HFF-Myc (cell line): ENCODE results near the gene OR1L6.

Experiments
- DNase-seq: peaks from one replicate; pipeline ENCODE4 v3.0.0-alpha.2; 2011; ENCODE audit warnings: low read depth; ENCODE audit errors: extremely low read depth
- H3K4me3 ChIP-seq: replicated peaks from 2 replicates; pipeline ENCODE4 v1.5.1; 2011; ENCODE audit warnings: low read depth, mild to moderate bottlenecking, control low read depth, low read length
- TF ChIP-seq, protein P1 (sequence below): IDR thresholded peaks from 2 replicates; pipeline ENCODE4 v1.5.1; 2012; ENCODE audit warnings: mild to moderate bottlenecking, low read depth, low read length, control low read depth; ENCODE audit errors: missing control alignments

The OR1L6 gene

DNA sequence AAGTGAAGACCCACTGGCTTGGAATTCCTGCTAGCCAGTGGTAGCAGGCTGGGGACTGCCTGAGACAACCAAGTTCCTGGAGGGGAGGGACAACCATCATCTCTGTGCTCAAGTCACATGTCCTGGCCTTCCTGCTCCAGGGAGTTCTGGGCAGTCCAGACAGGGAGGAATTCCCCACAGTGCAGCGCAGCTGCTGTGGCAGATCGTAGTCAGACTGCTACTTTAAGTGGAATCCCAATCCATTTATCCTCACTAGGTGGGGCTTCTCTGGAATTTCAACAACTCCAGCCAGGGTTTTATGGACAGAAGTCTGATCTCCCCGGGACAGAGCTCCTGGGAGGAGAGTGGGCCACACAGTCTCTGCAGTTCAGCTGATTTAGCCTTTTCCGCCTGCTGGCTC, 25.7 kb downstream of the OR1L6 start:
- TF ChIP-seq, protein P1, sequence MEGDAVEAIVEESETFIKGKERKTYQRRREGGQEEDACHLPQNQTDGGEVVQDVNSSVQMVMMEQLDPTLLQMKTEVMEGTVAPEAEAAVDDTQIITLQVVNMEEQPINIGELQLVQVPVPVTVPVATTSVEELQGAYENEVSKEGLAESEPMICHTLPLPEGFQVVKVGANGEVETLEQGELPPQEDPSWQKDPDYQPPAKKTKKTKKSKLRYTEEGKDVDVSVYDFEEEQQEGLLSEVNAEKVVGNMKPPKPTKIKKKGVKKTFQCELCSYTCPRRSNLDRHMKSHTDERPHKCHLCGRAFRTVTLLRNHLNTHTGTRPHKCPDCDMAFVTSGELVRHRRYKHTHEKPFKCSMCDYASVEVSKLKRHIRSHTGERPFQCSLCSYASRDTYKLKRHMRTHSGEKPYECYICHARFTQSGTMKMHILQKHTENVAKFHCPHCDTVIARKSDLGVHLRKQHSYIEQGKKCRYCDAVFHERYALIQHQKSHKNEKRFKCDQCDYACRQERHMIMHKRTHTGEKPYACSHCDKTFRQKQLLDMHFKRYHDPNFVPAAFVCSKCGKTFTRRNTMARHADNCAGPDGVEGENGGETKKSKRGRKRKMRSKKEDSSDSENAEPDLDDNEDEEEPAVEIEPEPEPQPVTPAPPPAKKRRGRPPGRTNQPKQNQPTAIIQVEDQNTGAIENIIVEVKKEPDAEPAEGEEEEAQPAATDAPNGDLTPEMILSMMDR, result no peak
- DNase-seq, result no peak
- H3K4me3 ChIP-seq, result no peak overlapping the region

DNA sequence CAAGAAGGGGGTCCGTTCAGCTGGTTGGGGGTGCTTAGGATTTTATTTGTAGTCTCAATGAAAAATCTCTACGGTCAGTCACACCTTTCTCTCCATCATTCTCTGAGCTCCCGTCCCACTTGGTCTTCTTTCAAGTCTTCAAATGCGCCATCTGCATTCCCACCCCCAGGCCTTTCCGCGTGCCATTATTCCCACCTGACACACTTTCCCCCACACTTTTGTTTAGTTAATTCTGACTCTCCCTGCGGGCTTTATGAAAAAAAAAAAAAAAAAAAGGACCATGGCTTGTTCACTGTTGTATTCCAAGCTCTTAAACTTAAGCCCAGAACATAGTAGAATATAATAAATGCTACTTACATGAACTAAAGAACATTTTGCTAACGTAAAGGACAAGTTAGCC, 34.9 kb downstream of the OR1L6 start:
- TF ChIP-seq, protein P1, result no peak
- no peak for DNase-seq
- H3K4me3 ChIP-seq, result no peak overlapping the region

DNA sequence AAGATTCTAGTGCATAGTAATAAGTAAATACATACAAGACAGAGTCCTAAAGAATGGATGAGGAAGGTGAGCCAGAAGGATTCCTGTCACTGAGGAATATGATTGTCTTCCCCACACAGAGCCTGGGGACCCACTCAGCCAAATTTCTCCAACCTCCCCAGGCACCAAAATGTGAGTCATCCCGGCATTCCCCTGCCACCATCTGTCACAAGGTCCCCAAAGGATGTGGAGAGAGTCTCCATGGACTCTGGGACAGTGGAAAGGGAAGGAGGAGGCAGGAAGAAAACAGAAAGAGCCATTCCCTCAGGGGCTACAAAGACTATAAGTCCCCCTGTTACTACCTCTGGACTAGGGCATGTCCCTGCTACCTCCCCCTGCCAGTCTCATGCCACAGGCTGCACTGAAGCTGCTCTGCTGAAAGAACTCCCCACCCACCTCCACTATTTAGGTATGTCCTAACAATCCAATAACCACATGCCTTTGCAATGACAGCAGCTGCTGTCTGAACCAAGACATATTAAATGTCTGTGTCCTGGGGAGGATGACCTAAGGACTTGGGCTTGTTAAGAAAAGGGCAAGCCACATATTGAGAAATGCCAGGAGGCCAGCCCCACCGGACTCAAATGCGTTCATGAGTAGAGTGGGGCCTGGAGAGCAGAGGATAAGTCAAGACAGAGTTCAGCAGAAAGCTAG, 36.0 kb downstream of the OR1L6 start:
- no peak for DNase-seq
- no peak overlapping the region for H3K4me3 ChIP-seq
- TF ChIP-seq, protein P1, result no peak

DNA sequence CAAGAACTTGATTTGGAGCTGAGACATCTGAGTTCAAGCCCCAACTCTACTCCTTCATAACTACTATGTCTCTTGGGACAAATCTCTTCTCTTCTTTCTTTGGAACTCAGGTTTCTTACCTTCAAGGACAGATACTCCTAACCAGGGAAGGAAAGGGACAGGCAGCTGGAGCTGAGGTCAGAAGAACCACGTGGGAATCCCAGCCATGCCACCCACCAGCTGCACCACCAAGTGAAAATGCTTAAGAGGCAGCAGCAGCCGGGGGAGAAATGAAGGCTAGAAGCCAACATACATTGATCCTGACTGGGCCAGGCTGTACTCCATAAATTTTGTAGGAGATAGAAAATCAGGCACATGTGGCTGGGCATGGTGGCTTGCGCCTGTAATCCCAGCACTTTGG, 37.1 kb downstream of the OR1L6 start:
- TF ChIP-seq, protein P1, result no peak
- no peak for DNase-seq
- H3K4me3 ChIP-seq, result no peak overlapping the region

DNA sequence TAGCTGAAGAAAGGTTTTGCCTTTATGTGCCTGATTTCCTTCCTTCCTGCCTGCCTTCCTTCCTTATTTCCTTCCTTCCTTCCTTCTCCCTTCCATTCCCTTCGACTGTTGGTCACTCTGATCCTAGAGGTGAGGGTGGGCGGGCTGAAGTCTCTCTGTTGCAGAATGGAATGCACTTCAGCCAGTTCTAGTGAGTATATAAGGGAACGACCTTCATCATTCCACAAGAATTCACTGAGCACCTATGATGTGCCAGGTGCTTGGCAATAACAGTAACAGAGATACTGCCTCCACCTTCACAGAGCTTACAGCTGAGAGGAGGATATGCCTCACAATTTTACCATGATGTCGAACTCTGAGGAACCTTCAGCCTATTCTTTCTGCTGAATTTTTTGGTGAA, 37.9 kb downstream of the OR1L6 start:
- DNase-seq, result no peak
- TF ChIP-seq, protein P1, result no peak
- H3K4me3 ChIP-seq, result no peak overlapping the region

DNA sequence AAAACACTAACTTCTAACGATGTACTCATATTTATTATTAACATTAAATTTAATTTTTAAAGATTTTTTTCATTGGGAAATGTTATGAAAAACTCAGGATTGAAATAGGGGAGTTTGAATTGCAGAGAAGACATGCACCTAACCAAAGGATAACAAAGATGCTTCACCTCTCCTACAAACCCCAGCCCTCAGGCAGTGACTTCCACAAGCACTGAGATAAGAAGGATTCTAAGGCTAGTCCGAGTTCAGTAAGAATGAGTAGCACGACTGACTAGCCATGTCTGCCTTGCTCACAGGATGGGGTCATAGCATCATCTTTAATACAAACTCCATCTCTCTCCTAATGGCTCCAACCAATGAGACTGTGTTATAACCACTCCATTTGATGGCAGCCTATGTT, 39.6 kb downstream of the OR1L6 start:
- DNase-seq, result no peak
- TF ChIP-seq, protein P1, result no peak
- no peak overlapping the region for H3K4me3 ChIP-seq

DNA sequence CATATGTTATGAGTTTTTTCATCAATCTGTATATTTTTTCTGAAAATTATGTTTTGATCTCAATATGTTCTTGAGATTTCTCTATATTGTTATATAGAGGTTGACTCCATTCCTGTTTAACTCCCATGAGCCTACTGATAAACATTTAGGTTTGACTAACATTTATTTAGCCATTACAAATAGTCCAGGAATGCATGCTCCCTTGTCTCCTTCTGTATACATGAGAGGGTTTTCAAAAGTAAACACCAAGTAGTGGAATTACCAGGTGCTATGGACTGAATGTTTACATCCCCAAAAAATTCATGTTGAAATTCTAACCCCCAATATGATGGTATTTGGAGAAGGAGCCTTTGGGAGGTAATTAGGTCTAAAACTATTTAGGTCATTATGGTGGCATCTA, 43.2 kb downstream of the OR1L6 start:
- H3K4me3 ChIP-seq, result no peak overlapping the region
- TF ChIP-seq, protein P1, result no peak
- no peak for DNase-seq
